Erythroblast (primary cell): Measurements from ENCODE around the gene DHRS9.
"Not testable (repeated sequence)": the region's sequence is repeated elsewhere in the genome, so short reads cannot be mapped to it uniquely, and the experiment has no call there.

Source experiments
- DNase-seq, 2 experiments: peaks; one replicate each; lab custom pipeline; 2025; lab: John Stamatoyannopoulos, UW
- GATA1 ChIP-seq: IDR thresholded peaks from 2 replicates; pipeline ENCODE4 v1.6.1; 2011; ENCODE audit warnings: low read depth, mild to moderate bottlenecking, control low read depth, low read length, moderate library complexity
- POLR2A ChIP-seq: IDR thresholded peaks from 2 replicates; pipeline ENCODE4 v1.6.1; 2011; ENCODE audit warnings: mild to moderate bottlenecking, low read length

The DHRS9 gene

GRCh38 chr2:169112841-169113240 lies 43.5 kb downstream of the DHRS9 start:
- TF ChIP-seq GATA1 (no peak), POLR2A (no peak)
- no peak for DNase-seq

DNA sequence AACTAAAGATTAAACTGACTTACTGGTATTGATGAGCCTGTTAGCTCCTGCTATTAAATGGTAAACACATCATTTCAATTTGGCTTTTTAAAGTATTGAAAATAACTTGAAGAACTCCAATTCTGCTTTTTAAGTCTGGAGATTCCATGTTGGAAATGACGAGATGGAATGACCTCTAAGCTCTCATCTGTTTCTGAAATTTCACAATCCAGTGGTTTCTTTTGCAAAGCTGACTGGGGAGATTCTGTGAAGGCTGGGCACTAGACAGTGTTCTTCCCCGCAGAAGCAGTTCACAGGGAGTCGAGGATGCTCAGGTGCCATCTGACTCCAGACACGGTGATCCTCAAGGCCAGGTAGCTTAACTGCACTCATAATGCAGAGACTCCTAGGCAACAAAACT lies 44.7 kb downstream of the DHRS9 start:
- TF ChIP-seq GATA1 (no peak), POLR2A (no peak)
- DNase-seq: no peak

- no peak for DNase-seq
These were observed 47.0 kb downstream of the DHRS9 start for GRCh38 chr2:169116327-169116726.

DNA sequence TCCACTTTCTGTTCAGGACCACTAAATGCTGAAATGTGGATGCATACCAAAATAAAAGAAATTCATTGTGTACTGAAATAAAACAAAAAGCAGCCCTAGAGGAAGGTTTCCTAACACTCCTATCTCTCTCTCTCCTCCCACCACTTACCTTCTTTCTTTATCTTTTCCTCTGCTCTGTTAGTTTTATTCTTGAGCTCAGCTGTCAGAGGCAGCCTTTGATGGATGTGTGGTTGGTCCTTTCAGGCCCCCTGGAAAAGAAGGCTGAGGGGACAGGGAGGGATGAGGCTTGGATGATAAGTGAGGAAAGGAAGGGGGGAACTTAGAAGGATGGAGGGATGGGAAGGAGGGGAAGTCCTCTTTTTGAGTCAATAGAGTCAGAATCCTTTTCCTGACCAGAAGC lies 47.6 kb downstream of the DHRS9 start:
- TF ChIP-seq POLR2A: no peak
- no peak for TF ChIP-seq GATA1
- no peak for DNase-seq

More at GRCh38 chr2:169116327-169116726, 47.0 kb downstream of the DHRS9 start:
- no peak for TF ChIP-seq POLR2A
- no peak for TF ChIP-seq GATA1

GRCh38 chr2:169118060-169118459 lies 48.7 kb downstream of the DHRS9 start:
- peak; percentile 8 to 31 for DNase-seq
- no peak for TF ChIP-seq POLR2A
- no peak for TF ChIP-seq GATA1

DNA sequence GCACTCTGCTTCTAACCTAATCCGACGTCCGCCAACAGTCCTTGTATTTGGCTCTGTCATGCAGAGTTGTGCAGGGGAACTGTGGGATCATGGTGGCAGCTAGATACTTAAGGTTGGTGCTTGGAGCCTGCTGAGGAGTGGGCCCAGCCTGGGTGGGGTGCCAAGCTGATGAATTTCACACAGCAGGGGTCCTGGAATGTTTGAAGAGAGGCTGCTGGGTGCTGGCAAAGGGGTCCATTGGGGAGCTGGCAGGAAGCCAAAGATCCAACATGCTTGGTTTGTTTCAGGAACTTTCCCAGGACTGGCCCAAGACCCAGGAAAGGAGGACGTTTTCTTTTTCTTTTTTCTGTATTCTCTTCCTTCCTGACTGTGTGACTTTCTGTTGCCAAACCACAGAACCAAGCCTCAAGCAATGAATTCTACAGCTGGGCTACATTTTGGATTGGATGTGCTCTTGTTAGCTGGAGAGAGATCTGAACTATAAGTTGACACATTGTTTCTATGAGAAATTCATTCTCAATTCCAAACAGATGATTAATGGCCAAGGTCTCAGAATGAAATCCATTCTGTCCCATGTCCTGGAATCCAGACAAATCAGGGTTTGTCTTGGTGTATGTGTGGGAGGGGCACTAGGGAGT lies 49.9 kb downstream of the DHRS9 start:
- TF ChIP-seq POLR2A (no peak), GATA1 (no peak)
- DNase-seq: no peak

DNA sequence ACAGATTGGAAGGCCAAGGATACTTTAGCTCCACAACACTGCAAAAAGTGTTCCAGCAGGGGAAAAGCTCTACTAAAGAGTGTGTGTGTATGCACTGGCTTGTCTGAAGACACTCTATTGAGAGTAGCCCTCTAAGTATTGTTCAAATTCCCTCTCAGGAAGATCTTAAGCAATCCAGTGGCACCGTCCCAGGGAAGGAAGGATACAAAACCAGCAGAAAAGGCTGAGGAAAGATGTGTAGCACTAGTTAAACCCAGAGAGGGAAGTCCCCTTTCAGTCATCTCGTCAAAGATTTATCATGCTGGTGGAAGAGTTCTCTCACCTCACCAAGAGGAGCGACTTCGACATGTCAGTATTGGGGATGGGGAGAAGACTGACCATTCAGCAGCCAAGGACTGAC lies 50.5 kb downstream of the DHRS9 start:
- DNase-seq: no peak
- no peak for TF ChIP-seq POLR2A
- no peak for TF ChIP-seq GATA1

- TF ChIP-seq GATA1 (no peak), POLR2A (no peak)
- DNase-seq: peak; percentile 58 to 59
These were observed 60.4 kb downstream of the DHRS9 start for GRCh38 chr2:169129703-169130243.

GRCh38 chr2:169131587-169132512 lies 62.5 kb downstream of the DHRS9 start:
- TF ChIP-seq POLR2A (no peak), GATA1 (no peak)
- DNase-seq: peak; percentile 63 to 66

DNA sequence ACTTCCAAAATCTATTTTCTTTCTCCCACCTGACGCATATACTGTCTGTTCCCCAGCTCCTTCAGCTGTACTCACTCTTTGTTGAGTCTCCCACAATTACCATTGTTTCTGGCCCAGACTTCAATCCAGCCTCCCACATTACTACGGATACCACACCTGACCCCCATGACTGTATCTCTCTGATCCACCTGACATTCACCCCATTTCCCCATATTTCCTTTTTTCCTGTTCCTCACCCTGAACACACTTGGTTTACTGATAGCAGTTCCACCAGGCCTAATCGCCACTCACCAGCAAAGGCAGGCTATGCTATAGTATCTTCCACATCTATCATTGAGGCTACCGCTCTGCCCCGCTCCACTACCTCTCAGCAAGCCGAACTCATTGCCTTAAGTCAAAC lies 64.9 kb downstream of the DHRS9 start:
- peak in 1 of 2 experiments; percentile 49 for DNase-seq

DNA sequence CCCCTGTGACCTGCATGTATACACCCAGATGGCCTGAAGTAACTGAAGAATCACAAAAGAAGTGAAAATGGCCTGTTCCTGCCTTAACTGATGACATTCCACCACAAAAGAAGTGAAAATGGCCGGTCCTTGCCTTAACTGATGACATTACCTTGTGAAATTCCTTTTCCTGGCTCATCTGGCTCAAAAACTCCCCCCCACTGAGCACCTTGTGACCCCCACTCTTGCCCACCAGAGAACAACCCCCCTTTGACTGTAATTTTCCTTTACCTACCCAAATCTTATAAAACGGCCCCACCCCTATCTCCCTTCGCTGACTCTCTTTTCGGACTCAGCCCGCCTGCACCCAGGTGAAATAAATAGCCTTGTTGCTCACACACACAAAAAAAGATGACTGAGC lies 67.1 kb downstream of the DHRS9 start:
- DNase-seq: not testable (repeated sequence)

DNA sequence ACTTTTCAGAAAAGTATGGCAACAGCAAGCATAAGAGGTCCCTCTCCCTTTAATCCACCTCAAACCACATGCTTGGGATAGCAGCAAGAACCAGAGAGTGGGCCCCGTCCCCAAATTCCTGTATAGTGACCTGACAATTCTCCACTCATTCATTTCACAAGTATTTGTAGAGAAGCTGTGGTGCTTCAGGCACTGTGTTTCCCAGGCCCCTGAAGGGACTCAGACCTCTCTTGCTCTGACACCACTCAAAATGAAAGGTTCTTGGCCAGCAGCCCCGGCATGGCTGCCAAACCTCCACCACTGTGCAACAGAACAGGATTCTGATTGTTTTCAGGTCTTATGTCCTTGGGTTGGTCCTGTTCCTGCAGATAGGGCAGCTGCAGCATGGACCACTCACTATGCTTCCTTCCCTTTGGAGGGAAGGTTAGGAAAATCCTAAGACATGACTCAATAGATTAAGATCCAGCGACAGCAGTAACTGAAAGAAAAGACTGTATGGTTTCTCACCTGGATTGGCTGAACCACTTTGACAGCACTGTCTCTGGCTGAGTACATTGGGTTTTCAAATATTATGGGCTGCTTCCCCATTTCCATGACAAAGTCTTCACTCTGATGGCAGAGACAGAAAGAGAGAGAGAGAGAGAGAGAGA lies 67.6 kb downstream of the DHRS9 start:
- no peak for TF ChIP-seq GATA1
- TF ChIP-seq POLR2A: no peak
- no peak for DNase-seq

- TF ChIP-seq POLR2A (no peak), GATA1 (no peak)
- no peak for DNase-seq
These were observed 68.6 kb downstream of the DHRS9 start for GRCh38 chr2:169137924-169138323.

DNA sequence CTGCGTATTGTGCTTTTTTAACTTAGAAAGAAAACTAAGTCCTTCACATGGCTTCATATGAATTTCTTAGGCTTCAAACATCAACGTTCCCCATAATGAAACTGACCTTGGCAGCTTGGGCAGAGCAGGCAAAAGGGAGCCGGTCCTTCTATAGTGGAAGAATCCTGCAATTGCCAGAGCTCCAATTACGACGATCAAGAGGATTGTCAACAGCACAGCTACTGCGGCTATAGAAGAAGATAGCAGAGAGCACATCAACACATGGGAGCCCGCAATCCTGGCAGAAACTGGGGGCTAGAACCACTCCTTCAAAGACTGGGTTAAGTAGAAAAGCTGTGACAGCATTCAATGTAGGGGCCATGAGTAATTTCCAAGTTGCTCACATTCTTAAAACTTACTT lies 69.8 kb downstream of the DHRS9 start:
- no peak for DNase-seq
- TF ChIP-seq POLR2A (no peak), GATA1 (no peak)
